HepG2 (cell line): ENCODE measurements around the gene UCP3. TPM values are rescaled to one million over a fixed set of nuclear protein-coding genes. Genes with fewer than 3 reads are reported as not detected.

Experiments
- ATAC-seq: fragments of 200-7000 bp; cut with Tn5 transposase; 3 replicates; pipeline ENCODE4 v1.9.1; 2020; ENCODE audit warnings: mild to moderate bottlenecking, moderate library complexity
- BruUV-seq: library from RNA; stranded (reverse); fragments of 400-500 nt; replicated peaks from 2 replicates; lab custom pipeline; 2021; lab: Mats Ljungman, UMichigan
- CTCF ChIA-PET: fragments of 300-600 bp; formaldehyde crosslinking; extraction: SDS; loops from one replicate; lab custom pipeline; 2021; ENCODE audit warnings: low total read pairs, inconsistent platforms, low intra/inter-chr PET ratio; lab: Yijun Ruan, JAX
- POLR2A ChIA-PET: fragments of 350-600 bp; sonication (Branson Sonifier 250); formaldehyde crosslinking; loops from one replicate; lab custom pipeline; 2020; ENCODE audit warnings: antibody characterized with exemption, inconsistent platforms; lab: Yijun Ruan, JAX
- DNase-seq: peaks from one replicate; pipeline ENCODE4 v3.0.0-alpha.2; 2015; ENCODE audit warnings: low spot score
- FAIRE-seq: peaks from 3 replicates; lab custom pipeline; 2011; peaks lifted over from hg19 to GRCh38; lab: Jason Lieb, UNC
- H2AFZ ChIP-seq: one replicate; pipeline ENCODE4 v1.6.1; 2011; ENCODE audit warnings: low read length, inconsistent platforms
- H3K27ac ChIP-seq: fragments of 300-600 bp; 3 replicates; pipeline ENCODE4 v1.8.0; 2011; ENCODE audit warnings: mixed run types, mild to moderate bottlenecking, mixed read lengths, low read length, inconsistent platforms; ENCODE audit not compliant: insufficient read depth; ENCODE audit errors: extremely low read length
- H3K27me3 ChIP-seq, 2 experiments: fragments of 200-600 bp in 1 of 2; 2 replicates in 1 of 2; 3 replicates in 1 of 2; pipeline versions ENCODE4 v1.6.0 to v1.8.0; 2011; ENCODE audit warnings: low read length in 2 of 2, mild to moderate bottlenecking in 2 of 2, moderate library complexity in 2 of 2, inconsistent platforms in 1 of 2; ENCODE audit not compliant: insufficient read depth in 2 of 2, control insufficient read depth in 1 of 2
- H3K36me3 ChIP-seq, 2 experiments: fragments of 200-600 bp in 1 of 2; replicated peaks in 1 of 2; 2 replicates in 1 of 2; 3 replicates in 1 of 2; pipeline versions ENCODE4 v1.5.1 to v1.8.0; 2011; ENCODE audit warnings: low read length in 2 of 2, inconsistent platforms in 1 of 2; ENCODE audit not compliant: insufficient read depth in 2 of 2, control insufficient read depth in 1 of 2
- H3K4me1 ChIP-seq: 2 replicates; pipeline ENCODE4 v1.5.1; 2012; ENCODE audit warnings: low read length, inconsistent platforms; ENCODE audit not compliant: insufficient read depth
- H3K4me2 ChIP-seq: 2 replicates; pipeline ENCODE4 v1.6.0; 2011; ENCODE audit warnings: low read depth, low read length, inconsistent platforms
- H3K4me3 ChIP-seq, 3 experiments: fragments of 200-600 bp in 1 of 3; sonication (generic), shearing (Covaris generic) in 1 of 3; replicated peaks in 1 of 3; 2 replicates each; pipeline ENCODE4 v1.5.1; 2011 to 2016; ENCODE audit warnings: low read length in 3 of 3, inconsistent platforms in 2 of 3, low read depth in 2 of 3, mild to moderate bottlenecking in 2 of 3, control low read depth in 1 of 3, mixed read lengths in 1 of 3; ENCODE audit not compliant: insufficient read depth in 1 of 3
- H3K79me2 ChIP-seq: one replicate; pipeline ENCODE4 v1.6.1; 2011; ENCODE audit warnings: low read length, inconsistent platforms; ENCODE audit not compliant: insufficient read depth
- H3K9ac ChIP-seq: 2 replicates; pipeline ENCODE4 v1.6.0; 2011; ENCODE audit warnings: mild to moderate bottlenecking, low read depth, low read length, inconsistent platforms; ENCODE audit not compliant: insufficient read depth
- H3K9me3 ChIP-seq: 2 replicates; pipeline ENCODE4 v1.5.1; 2012; ENCODE audit warnings: mild to moderate bottlenecking, low read length
- H4K20me1 ChIP-seq: 2 replicates; pipeline ENCODE4 v1.6.0; 2011; ENCODE audit warnings: inconsistent platforms, mild to moderate bottlenecking, low read length, moderate library complexity; ENCODE audit not compliant: insufficient read depth
- ERF ChIP-seq: IDR thresholded peaks from 2 replicates; pipeline ENCODE4 v1.6.1; 2018; ENCODE audit warnings: missing biosample characterization, missing genetic modification reagents
- HNRNPLL ChIP-seq: fragments of 200-400 bp; formaldehyde crosslinking; IDR thresholded peaks from 2 replicates; pipeline ENCODE4 v1.6.1; 2017; ENCODE audit warnings: mild to moderate bottlenecking, low read depth, low read length; ENCODE audit not compliant: poor library complexity, severe bottlenecking
- PTBP1 ChIP-seq: fragments of 200-400 bp; formaldehyde crosslinking; IDR thresholded peaks from 2 replicates; pipeline ENCODE4 v1.6.1; 2018; ENCODE audit warnings: low read length, low read depth; ENCODE audit not compliant: poor library complexity, severe bottlenecking
- TBL1XR1 ChIP-seq: fragments of 150-350 bp; IDR thresholded peaks from 2 replicates; pipeline ENCODE4 v1.6.1; 2014; ENCODE audit warnings: borderline replicate concordance, low read length; ENCODE audit not compliant: partially characterized antibody
- U2AF2 ChIP-seq: fragments of 200-400 bp; formaldehyde crosslinking; IDR thresholded peaks from 2 replicates; pipeline ENCODE4 v1.6.1; 2017; ENCODE audit warnings: low read depth, mild to moderate bottlenecking, low read length
- WGBS: methylation state at CpG from one replicate; pipeline ENCODE4 v1.1.6; 2017; ENCODE audit warnings: low lambda C conversion rate; 5-methylcytosine and 5-hydroxymethylcytosine counted together
- in situ Hi-C: cut with HindIII; loops from 2 replicates; pipeline ENCODE4 v1.10.0; 2017; ENCODE audit warnings: low pct_unique_long_range_greater_than_20kb; ENCODE audit not compliant: extremely low pct_ligation_motif_present
- intact Hi-C: fragments of 100-400 bp; cut with micrococcal nuclease; formaldehyde crosslinking; loops from one replicate; pipeline ENCODE4 v1.10.0; 2022; ENCODE audit not compliant: unreplicated experiment
- polyA plus RNA-seq, 8 experiments: library from polyadenylated mRNA; depleted of rRNA in 3 of 8; stranded (reverse) in 7 of 8; unstranded in 1 of 8; fragments of >200 nt; fragmentation: Illumina TruSeq in 4 of 8; extraction: Trizol in 4 of 8; gene quantifications; 2 replicates each; pipeline versions ENCODE4 v1.2.1 to v1.2.3, GENCODE V29; 2011 to 2016; ENCODE audit warnings: low read depth in 4 of 8, missing spikeins in 1 of 8, mixed read lengths in 1 of 8; ENCODE audit not compliant: insufficient read depth in 1 of 8
- total RNA-seq, 5 experiments: library from RNA; depleted of rRNA; stranded (reverse); fragments of >200 nt; fragmentation: Illumina TruSeq; extraction: Trizol; gene quantifications; 2 replicates each; pipeline ENCODE4 v1.2.3, GENCODE V29; 2016; ENCODE audit warnings: low read depth in 1 of 5

Gene UCP3
- total and polyA plus RNA-seq, 2 of the 13 experiments (the other 11 are each of a cell fraction or from before 2014, with no cell fraction given), result 0.37 TPM; not detected in 1

DNA sequence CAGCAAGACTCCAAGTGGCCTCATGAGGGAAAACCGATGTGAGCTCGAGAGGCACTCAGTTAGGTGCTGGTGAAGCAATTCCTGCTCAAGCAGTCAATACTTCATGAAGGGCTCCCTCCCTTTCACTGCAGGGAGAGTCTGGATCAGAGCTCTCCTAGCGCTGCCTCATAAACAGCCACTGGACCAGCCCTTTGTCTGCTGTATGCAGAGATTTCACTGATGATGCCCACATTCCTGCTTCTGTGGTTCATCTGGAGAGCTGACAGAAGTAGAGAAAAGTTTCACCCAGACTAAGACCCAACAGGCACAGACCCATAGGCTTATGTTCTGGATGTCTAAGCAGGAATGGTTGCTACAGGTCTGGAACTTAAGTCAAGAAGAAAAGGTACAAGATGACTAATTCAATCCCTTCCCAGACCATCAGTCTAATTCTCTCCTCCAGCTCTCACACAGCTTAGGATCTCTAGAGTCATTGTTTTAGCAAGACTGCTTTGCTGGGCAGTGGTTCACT lies 30.3 kb downstream of the UCP3 start:
- TF ChIP-seq TBL1XR1, result no peak
- H3K9me3 ChIP-seq, result no peaks in the 10 kb centered on the region
- H3K9ac ChIP-seq, result no peak overlapping the region
- DNase-seq (no peak), FAIRE-seq (no peak), ATAC-seq (no peak)
- CTCF ChIA-PET, result no interaction called here
- no peaks in the 10 kb centered on the region for H3K27me3 ChIP-seq
- H2AFZ ChIP-seq, result no peak overlapping the region
- no TSS peak for BruUV-seq
- in situ Hi-C loops, result no loop called here
- peaks cover 3% of the 10 kb centered on the region for H3K79me2 ChIP-seq
- H4K20me1 ChIP-seq, result no peaks in the 10 kb centered on the region
- peaks cover 34% of the 10 kb centered on the region for H3K4me1 ChIP-seq
- WGBS, result no CpG with 5 or more reads among the region's 3 CpGs
- H3K4me3 ChIP-seq, result no peak overlapping the region
- H3K27ac ChIP-seq, result no peak overlapping the region
- POLR2A ChIA-PET, result no interaction called here
- no peak overlapping the region for H3K4me2 ChIP-seq
- intact Hi-C loops, result no loop called here
- H3K36me3 ChIP-seq, result peaks cover 16 to 47% of the 10 kb centered on the region in 2 experiments; a peak in 4 of 5 replicates

DNA sequence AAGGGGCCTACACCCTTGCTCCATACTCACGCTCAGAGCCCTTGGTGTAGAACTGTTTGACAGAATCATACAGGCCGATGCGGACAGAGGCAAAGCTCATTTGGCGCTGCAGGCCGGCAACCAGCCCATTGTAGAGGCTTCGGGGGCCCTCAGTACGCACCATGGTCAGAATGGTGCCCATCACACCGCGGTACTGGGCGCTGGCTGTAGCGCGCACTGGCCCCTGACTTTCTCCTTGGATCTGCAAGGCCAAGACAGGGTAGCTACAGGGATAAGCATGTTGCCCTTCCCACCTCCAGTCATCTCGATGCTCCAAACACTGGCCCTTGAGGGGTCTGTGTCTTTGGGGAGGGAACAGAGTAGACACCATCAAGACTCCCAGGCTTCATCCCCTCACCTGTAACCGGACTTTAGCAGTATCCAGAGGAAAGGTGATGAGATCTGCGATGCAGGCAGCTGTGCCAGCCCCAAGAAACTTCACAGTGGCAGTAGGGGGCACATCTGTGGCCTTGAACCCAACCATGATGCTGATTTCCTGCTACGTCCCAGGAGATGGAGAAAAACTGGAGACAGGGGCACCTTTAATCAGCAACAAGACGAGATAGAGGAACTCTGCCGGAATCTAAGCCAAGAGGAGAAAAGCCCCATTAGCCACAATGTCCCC lies 30.9 kb downstream of the UCP3 start:
- DNase-seq (no peak), ATAC-seq (no peak), FAIRE-seq (no peak)
- Histone ChIP-seq H3K9me3 (no peaks in the 10 kb centered on the region), H3K9ac (no peak overlapping the region), H2AFZ (no peak overlapping the region), H3K79me2 (peaks cover 3% of the 10 kb centered on the region), H3K27me3 (no peaks in the 10 kb centered on the region), H3K36me3 (peaks cover 16 to 47% of the 10 kb centered on the region in 2 experiments; a peak in 4 of 5 replicates), H3K4me3 (no peak overlapping the region), H3K4me2 (no peak overlapping the region), H4K20me1 (no peaks in the 10 kb centered on the region), H3K27ac (no peak overlapping the region), H3K4me1 (peaks cover 31% of the 10 kb centered on the region)
- intact Hi-C loops, result no loop called here
- no TSS peak for BruUV-seq
- 98% methylated on average over 14 of the region's 18 CpGs for WGBS
- POLR2A ChIA-PET, result no interaction called here
- in situ Hi-C loops, result no loop called here
- TF ChIP-seq HNRNPLL, result no peak
- TF ChIP-seq PTBP1, result no peak
- no peak for TF ChIP-seq ERF (CRISPR knock-in tag)
- TF ChIP-seq U2AF2, result no peak
- CTCF ChIA-PET, result no interaction called here
